T-helper 1 cell treated with Interleukin-12 subunit alpha and Interleukin-12 subunit beta and Interleukin-4 antibody, amounts not matched to agents 30 μg/mL and 1 μg/mL, for 36 hours (primary cell): Measurements from ENCODE around the gene GTF2A2.
A peak's percentile ranks its signal among the peaks of the same experiment; 100 is the strongest.

Source experiments
- H3K27ac Mint-ChIP-seq: one replicate; pipeline ENCODE4 v1.8.0; 2021; ENCODE audit warnings: mild to moderate bottlenecking, mixed read lengths
- H3K27me3 Mint-ChIP-seq: one replicate; pipeline ENCODE4 v1.8.0; 2021; ENCODE audit warnings: low read depth, mixed read lengths
- H3K36me3 Mint-ChIP-seq: one replicate; pipeline ENCODE4 v1.8.0; 2021; ENCODE audit warnings: low read depth, mixed read lengths
- H3K4me1 Mint-ChIP-seq: one replicate; pipeline ENCODE4 v1.8.0; 2021; ENCODE audit warnings: low read depth, mixed read lengths
- H3K4me3 Mint-ChIP-seq: one replicate; pipeline ENCODE4 v1.8.0; 2021; ENCODE audit warnings: mild to moderate bottlenecking, moderate library complexity, mixed read lengths
- H3K9me3 Mint-ChIP-seq: one replicate; pipeline ENCODE4 v1.8.0; 2021; ENCODE audit warnings: mixed read lengths

Gene GTF2A2

GRCh38 chr15:59605994-59606393 lies 51.3 kb downstream of the GTF2A2 start:
- Mint-ChIP-seq H3K36me3 (peaks cover 2% of the 10 kb centered on the region), H3K4me3 (no peak overlapping the region)

GRCh38 chr15:59598461-59598860 lies 58.9 kb downstream of the GTF2A2 start:
- Mint-ChIP-seq H3K4me3 (no peak overlapping the region), H3K27ac (no peak overlapping the region), H3K9me3 (peaks cover 11% of the 10 kb centered on the region), H3K4me1 (no peaks in the 10 kb centered on the region), H3K36me3 (no peaks in the 10 kb centered on the region), H3K27me3 (peaks cover 9% of the 10 kb centered on the region)

More at GRCh38 chr15:59605994-59606393, 51.3 kb downstream of the GTF2A2 start:
- Mint-ChIP-seq H3K9me3 (peaks cover 28% of the 10 kb centered on the region), H3K4me1 (no peaks in the 10 kb centered on the region), H3K27ac (no peak overlapping the region), H3K27me3 (peaks cover 19% of the 10 kb centered on the region)

GRCh38 chr15:59596640-59597039 lies 60.7 kb downstream of the GTF2A2 start:
- H3K36me3 Mint-ChIP-seq, result no peaks in the 10 kb centered on the region
- peaks cover 13% of the 10 kb centered on the region for H3K27me3 Mint-ChIP-seq
- peaks cover 5% of the 10 kb centered on the region for H3K9me3 Mint-ChIP-seq
- peaks cover under 1% of the 10 kb centered on the region for H3K4me1 Mint-ChIP-seq
- no peak overlapping the region for H3K4me3 Mint-ChIP-seq
- H3K27ac Mint-ChIP-seq, result no peak overlapping the region

GRCh38 chr15:59595434-59595915 lies 61.8 kb downstream of the GTF2A2 start:
- Mint-ChIP-seq H3K36me3 (no peaks in the 10 kb centered on the region), H3K9me3 (no peaks in the 10 kb centered on the region), H3K27ac (no peak overlapping the region), H3K4me1 (peaks cover 9% of the 10 kb centered on the region), H3K27me3 (peaks cover 13% of the 10 kb centered on the region), H3K4me3 (no peak overlapping the region)

- H3K36me3 Mint-ChIP-seq, result no peaks in the 10 kb centered on the region
- no peak overlapping the region for H3K4me3 Mint-ChIP-seq
- H3K4me1 Mint-ChIP-seq, result peaks cover 12% of the 10 kb centered on the region
- H3K9me3 Mint-ChIP-seq, result no peaks in the 10 kb centered on the region
- peaks cover 13% of the 10 kb centered on the region for H3K27me3 Mint-ChIP-seq
- no peak overlapping the region for H3K27ac Mint-ChIP-seq
Measured at GRCh38 chr15:59594991-59595390, 62.3 kb downstream of the GTF2A2 start.

GRCh38 chr15:59594493-59594942 lies 62.8 kb downstream of the GTF2A2 start:
- no peak overlapping the region for H3K4me3 Mint-ChIP-seq
- H3K4me1 Mint-ChIP-seq, result peaks cover 16% of the 10 kb centered on the region
- H3K36me3 Mint-ChIP-seq, result no peaks in the 10 kb centered on the region
- no peaks in the 10 kb centered on the region for H3K9me3 Mint-ChIP-seq
- no peak overlapping the region for H3K27ac Mint-ChIP-seq
- H3K27me3 Mint-ChIP-seq, result peaks cover 13% of the 10 kb centered on the region

GRCh38 chr15:59591356-59591755 lies 66.0 kb downstream of the GTF2A2 start:
- Mint-ChIP-seq H3K27ac (no peak overlapping the region), H3K4me1 (peaks cover 26% of the 10 kb centered on the region), H3K36me3 (no peaks in the 10 kb centered on the region), H3K9me3 (no peaks in the 10 kb centered on the region), H3K4me3 (no peak overlapping the region), H3K27me3 (peaks cover 3% of the 10 kb centered on the region)

GRCh38 chr15:59590027-59590426 lies 67.3 kb downstream of the GTF2A2 start:
- Mint-ChIP-seq H3K9me3 (no peaks in the 10 kb centered on the region), H3K27me3 (peaks cover 3% of the 10 kb centered on the region), H3K36me3 (no peaks in the 10 kb centered on the region), H3K27ac (peak overlapping the region; percentile 68), H3K4me3 (peak overlapping the region; percentile 45), H3K4me1 (peaks cover 26% of the 10 kb centered on the region)
